ENCODE data around the gene BPNT1.
A peak's percentile ranks its signal among the peaks of the same experiment; 100 is the strongest.
"Not testable (repeated sequence)": the region's sequence is repeated elsewhere in the genome, so short reads cannot be mapped to it uniquely, and the experiment has no call there.

Gene BPNT1

GRCh38 chr1:220094016-220094911, 4.7 kb upstream of the BPNT1 start, which contains the start of gene IARS2:
Gene IARS2 (plus strand): TSS chr1:220094132. CDS start chr1:220094217, 85 bp downstream.
- no peak for TF ChIP-seq CTCF (IDR thresholded peaks at IDR 0.05; ENCODE audit: insufficient read depth, low read depth, low read length, missing control alignments)
- peak; percentile 93 for DNase-seq (ENCODE audit: low read depth)
- H3K4me3 ChIP-seq (ENCODE audit: low read depth, low read length): peak within 1 kb of the TSS; percentile 69

GRCh38 chr1:220093361-220094015, 3.9 kb upstream of the BPNT1 start:
- TF ChIP-seq CTCF (IDR thresholded peaks at IDR 0.05; ENCODE audit: insufficient read depth, low read depth, low read length, missing control alignments): no peak
- H3K4me3 ChIP-seq (ENCODE audit: low read depth, low read length): peak overlapping the region; percentile 27; the same call in 1 of the 2 replicates
- no peak for DNase-seq (ENCODE audit: low read depth)

- TF ChIP-seq CTCF (IDR thresholded peaks at IDR 0.05; ENCODE audit: insufficient read depth, low read depth, low read length, missing control alignments): no peak
- no peak overlapping the region for H3K4me3 ChIP-seq (ENCODE audit: low read depth, low read length)
- DNase-seq (ENCODE audit: low read depth): no peak
Observed at GRCh38 chr1:220092694-220093093, 3.1 kb upstream of the BPNT1 start.

GRCh38 chr1:220086261-220086686, 3.3 kb downstream of the BPNT1 start:
- peak; percentile 47 for TF ChIP-seq CTCF (IDR thresholded peaks at IDR 0.05; ENCODE audit: insufficient read depth, low read depth, low read length, missing control alignments)
- H3K4me3 ChIP-seq (ENCODE audit: low read depth, low read length): not testable (repeated sequence)
- peak; percentile 84 for DNase-seq (ENCODE audit: low read depth)

- no peak for DNase-seq (ENCODE audit: low read depth)
- no peak for TF ChIP-seq CTCF (IDR thresholded peaks at IDR 0.05; ENCODE audit: insufficient read depth, low read depth, low read length, missing control alignments)
- H3K4me3 ChIP-seq (ENCODE audit: low read depth, low read length): no peak overlapping the region
Observed at GRCh38 chr1:220084460-220084859, 5.1 kb downstream of the BPNT1 start.

- no peak overlapping the region for H3K4me3 ChIP-seq (ENCODE audit: low read depth, low read length)
- DNase-seq (ENCODE audit: low read depth): no peak
- TF ChIP-seq CTCF (IDR thresholded peaks at IDR 0.05; ENCODE audit: insufficient read depth, low read depth, low read length, missing control alignments): no peak
Observed at GRCh38 chr1:220077887-220078286, 11.7 kb downstream of the BPNT1 start.
